ENCODE results near the gene DIS3L2. TPM values are rescaled to one million over a fixed set of nuclear protein-coding genes. Genes with fewer than 3 reads are reported as not detected.

Gene DIS3L2
- total RNA-seq, 4 donors from 2014 or later, result 22.2 to 31.6 (median 27.8) TPM

- TF ChIP-seq CTCF (IDR thresholded peaks at IDR 0.05), result no peak
- ATAC-seq (ENCODE audit: low FRiP score) (no peak), DNase-seq (ENCODE audit: low spot score) (no peak)
Measured at GRCh38 chr2:232315923-232316299, 354.4 kb downstream of the DIS3L2 start.

- no peak for TF ChIP-seq CTCF (IDR thresholded peaks at IDR 0.05)
- ATAC-seq (ENCODE audit: low FRiP score) (no peak), DNase-seq (ENCODE audit: low spot score) (no peak)
Measured at GRCh38 chr2:232316461-232317330, 355.2 kb downstream of the DIS3L2 start.

DNA sequence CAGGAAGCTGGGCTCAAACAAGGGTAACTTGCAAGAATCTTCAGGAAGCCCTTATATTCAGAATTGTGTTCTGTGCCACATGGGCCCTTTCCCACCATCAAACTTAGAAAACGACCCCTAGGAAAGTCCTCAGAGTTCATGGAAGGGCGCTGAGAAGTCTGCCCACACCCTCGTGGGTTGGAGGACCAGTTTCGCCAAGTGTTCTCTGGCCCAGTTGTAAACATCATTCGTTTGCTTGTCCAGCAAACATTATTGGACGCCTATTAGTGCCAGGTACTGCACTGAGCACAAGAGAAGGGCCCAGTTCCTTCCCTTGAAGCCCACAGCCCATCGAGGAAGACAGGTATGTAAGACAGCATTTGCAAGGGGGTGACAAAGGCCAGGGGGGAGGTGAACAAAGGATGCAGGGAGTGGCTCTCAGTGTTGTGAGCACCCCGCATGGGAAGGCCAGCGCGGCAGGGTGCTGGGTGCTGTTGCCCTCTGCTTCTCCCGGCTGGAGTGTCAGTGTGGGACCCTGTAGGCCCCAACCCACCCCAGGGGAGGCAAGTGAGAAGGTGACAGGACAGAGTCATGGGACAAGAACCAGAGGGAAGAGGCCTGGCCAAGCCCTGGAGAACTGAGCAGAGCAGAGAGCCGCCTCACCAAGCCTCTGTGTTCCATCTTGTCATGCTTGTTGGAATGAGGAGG lies 356.8 kb downstream of the DIS3L2 start:
- DNase-seq (ENCODE audit: low spot score) (no peak), ATAC-seq (ENCODE audit: low FRiP score) (no peak)
- TF ChIP-seq CTCF (IDR thresholded peaks at IDR 0.05), result no peak

- ATAC-seq (ENCODE audit: low FRiP score) (no peak), DNase-seq (ENCODE audit: low spot score) (no peak)
- TF ChIP-seq CTCF (IDR thresholded peaks at IDR 0.05), result no peak
Measured at GRCh38 chr2:232319067-232319802, 357.7 kb downstream of the DIS3L2 start.

- no peak for DNase-seq (ENCODE audit: low spot score)
- ATAC-seq (ENCODE audit: low FRiP score), result no peak
- TF ChIP-seq CTCF (IDR thresholded peaks at IDR 0.05), result no peak
Measured at GRCh38 chr2:232319803-232320442, 358.4 kb downstream of the DIS3L2 start.

- no peak for ATAC-seq (ENCODE audit: low FRiP score)
- no peak for TF ChIP-seq CTCF (IDR thresholded peaks at IDR 0.05)
- DNase-seq (ENCODE audit: low spot score), result no peak
Measured at GRCh38 chr2:232320443-232320803, 358.9 kb downstream of the DIS3L2 start.

Measured in omental fat pad (tissue), 4 donors.